Karpas-422 (cell line): ENCODE data around the gene AKNA. TPM values are rescaled to one million over a fixed set of nuclear protein-coding genes. Genes with fewer than 3 reads are reported as not detected.

Experiments used
- DNase-seq: peaks from one replicate; pipeline ENCODE4 v3.0.0-alpha.2; 2015
- H2AFZ ChIP-seq: fragments of 200-600 bp; sonication (generic); 2 replicates; pipeline ENCODE4 v1.6.1; 2014; ENCODE audit warnings: antibody characterized with exemption, low read length, mixed read lengths
- H3K27ac ChIP-seq: fragments of 200-600 bp; sonication (generic); 2 replicates; pipeline ENCODE4 v1.5.1; 2014; ENCODE audit warnings: mild to moderate bottlenecking, low read length, moderate library complexity
- H3K27me3 ChIP-seq: fragments of 200-600 bp; sonication (generic); 2 replicates; pipeline ENCODE4 v1.6.1; 2014; ENCODE audit warnings: low read length, mixed read lengths
- H3K36me3 ChIP-seq: fragments of 200-600 bp; sonication (generic); 2 replicates; pipeline ENCODE4 v1.6.1; 2014; ENCODE audit warnings: low read length, mixed read lengths; ENCODE audit not compliant: insufficient read depth
- H3K4me1 ChIP-seq: fragments of 200-600 bp; sonication (generic); 2 replicates; pipeline ENCODE4 v1.6.1; 2014; ENCODE audit warnings: mild to moderate bottlenecking, low read length, mixed read lengths
- H3K4me2 ChIP-seq: fragments of 200-600 bp; sonication (generic); 2 replicates; pipeline ENCODE4 v1.6.1; 2014; ENCODE audit warnings: low read length, low read depth, mild to moderate bottlenecking; ENCODE audit not compliant: poor library complexity, severe bottlenecking
- H3K4me3 ChIP-seq: fragments of 200-600 bp; sonication (generic); 2 replicates; pipeline ENCODE4 v1.5.1; 2014; ENCODE audit warnings: mild to moderate bottlenecking, antibody characterized with exemption, low read length, mixed read lengths
- H3K79me2 ChIP-seq: fragments of 200-600 bp; sonication (generic); 2 replicates; pipeline ENCODE4 v1.6.1; 2014; ENCODE audit warnings: mild to moderate bottlenecking, low read length, mixed read lengths
- H3K9ac ChIP-seq: fragments of 200-600 bp; sonication (generic); 2 replicates; pipeline ENCODE4 v1.6.0; 2014; ENCODE audit warnings: low read length
- H3K9me2 ChIP-seq: fragments of 200-600 bp; sonication (generic), shearing (Covaris generic); replicated peaks from 2 replicates; pipeline ENCODE4 v1.6.0; 2014; ENCODE audit warnings: mild to moderate bottlenecking, low read length, moderate library complexity; ENCODE audit not compliant: insufficient read depth
- H3K9me3 ChIP-seq: fragments of 300-700, 200-600 bp; sonication (generic); 2 replicates; pipeline ENCODE4 v1.6.1; 2014; ENCODE audit warnings: low read length, mixed read lengths
- H4K20me1 ChIP-seq: fragments of 200-600 bp; sonication (generic); 2 replicates; pipeline ENCODE4 v1.6.1; 2014; ENCODE audit warnings: mild to moderate bottlenecking, antibody characterized with exemption, low read length, low read depth; ENCODE audit not compliant: insufficient read depth
- total RNA-seq: library from RNA; depleted of rRNA; stranded (reverse); fragments of >200 nt; shearing (Covaris generic); gene quantifications from 2 replicates; pipeline ENCODE4 v1.2.3, GENCODE V29; 2014; ENCODE audit warnings: low replicate concordance; rRNA removed

Gene AKNA
- total RNA-seq, 1 experiment from 2014 or later: 77.9 TPM

GRCh38 chr9:114286146-114286679, 101.6 kb downstream of the AKNA start:
- H2AFZ ChIP-seq: no peak overlapping the region
- no peaks in the 10 kb centered on the region for H3K36me3 ChIP-seq
- no peak overlapping the region for H3K9ac ChIP-seq
- no peaks in the 10 kb centered on the region for H3K9me3 ChIP-seq
- no peak overlapping the region for H3K4me3 ChIP-seq
- DNase-seq: no peak
- no peak overlapping the region for H3K4me2 ChIP-seq
- no peak overlapping the region for H3K27ac ChIP-seq
- H4K20me1 ChIP-seq: no peaks in the 10 kb centered on the region
- no peaks in the 10 kb centered on the region for H3K79me2 ChIP-seq
- no peaks in the 10 kb centered on the region for H3K9me2 ChIP-seq
- H3K27me3 ChIP-seq: no peaks in the 10 kb centered on the region
- H3K4me1 ChIP-seq: no peaks in the 10 kb centered on the region

GRCh38 chr9:114285166-114285867, 102.5 kb downstream of the AKNA start:
- Histone ChIP-seq H3K9me2 (no peaks in the 10 kb centered on the region), H3K36me3 (no peaks in the 10 kb centered on the region), H3K27ac (no peak overlapping the region), H2AFZ (no peak overlapping the region), H4K20me1 (no peaks in the 10 kb centered on the region), H3K9me3 (no peaks in the 10 kb centered on the region), H3K4me1 (no peaks in the 10 kb centered on the region), H3K4me3 (no peak overlapping the region), H3K4me2 (no peak overlapping the region), H3K79me2 (no peaks in the 10 kb centered on the region), H3K9ac (no peak overlapping the region), H3K27me3 (no peaks in the 10 kb centered on the region)
- no peak for DNase-seq

- Histone ChIP-seq H3K27me3 (no peaks in the 10 kb centered on the region), H2AFZ (no peak overlapping the region), H3K27ac (no peak overlapping the region), H3K79me2 (no peaks in the 10 kb centered on the region), H3K4me3 (no peak overlapping the region), H3K9me2 (no peaks in the 10 kb centered on the region), H3K36me3 (no peaks in the 10 kb centered on the region), H3K9ac (no peak overlapping the region), H3K9me3 (no peaks in the 10 kb centered on the region), H4K20me1 (no peaks in the 10 kb centered on the region), H3K4me1 (no peaks in the 10 kb centered on the region), H3K4me2 (no peak overlapping the region)
- no peak for DNase-seq
These were observed 103.3 kb downstream of the AKNA start for GRCh38 chr9:114284316-114285060.

Other genes with a start within 250 kb of the AKNA start
- gene COL27A1, start 232.4 kb downstream of the AKNA start, total RNA-seq: not detected in 2 replicates
- not detected in 2 replicates for gene ORM1, start 64.9 kb downstream of the AKNA start, total RNA-seq
- gene ORM2, start 58.1 kb downstream of the AKNA start, total RNA-seq: not detected in 2 replicates
- 0.30 and 0.76 TPM in 2 replicates for gene WHRN, start 117.5 kb upstream of the AKNA start, total RNA-seq
- gene ATP6V1G1, start 199.8 kb upstream of the AKNA start, total RNA-seq: 113 and 165 TPM in 2 replicates
- 21.1 and 29.7 TPM in 2 replicates for gene TMEM268, start 223.3 kb upstream of the AKNA start, total RNA-seq